Spleen (tissue), 7 donors: ENCODE measurements around the gene LYSMD3.

Experiments
- CTCF ChIP-seq, 11 experiments: fragments of 200-600 bp in 7 of 11; fragments of 450-650 bp in 4 of 11; sonication (generic) in 4 of 11; IDR thresholded peaks in 8 of 11; conservative IDR thresholded peaks in 3 of 11; 1 replicate in 7 of 11; 2 replicates in 4 of 11; pipeline versions ENCODE4 v1.4.0 to v1.8.0; 2016 to 2021; ENCODE audit warnings: antibody characterized with exemption in 11 of 11, inconsistent platforms in 4 of 11, mild to moderate bottlenecking in 1 of 11
- POLR2AphosphoS5 ChIP-seq, 3 donors: sonication (generic); formaldehyde crosslinking; IDR thresholded peaks; one replicate each; pipeline ENCODE4 v1.5.1; 2017; ENCODE audit warnings: antibody characterized with exemption in 3 of 3
- donor health status: DM: no; HTN: no; CAD: no; lungs with moderate emphysema.
- donor health status: DM: no; HTN: no; CAD: no.
- donor health status: DM: no; HTN: no; CAD: no.

- TF ChIP-seq CTCF (IDR thresholded peaks at IDR 0.05 in 8 of 11, conservative IDR thresholded peaks at IDR 0.05 in 3 of 11) (no peak), POLR2AphosphoS5 (IDR thresholded peaks at IDR 0.05) (no peak)
These were observed 21.6 kb upstream of the LYSMD3 start for GRCh38 chr5:90550963-90551362.
